GM19463 (cell line): Measurements from ENCODE around the gene TRIO.

ENCODE experiments used
- ATAC-seq: cut with Tn5 transposase; IDR thresholded peaks from one replicate; pipeline ENCODE4 v1.9.1; 2021; ENCODE audit warnings: mild to moderate bottlenecking, moderate library complexity; ENCODE audit not compliant: unreplicated experiment

Gene TRIO

GRCh38 chr5:14260637-14261036, 117.5 kb downstream of the TRIO start:
- ATAC-seq, result no peak

GRCh38 chr5:14261235-14261634, 118.1 kb downstream of the TRIO start:
- ATAC-seq, result peak; percentile 24

GRCh38 chr5:14261856-14262611, 118.9 kb downstream of the TRIO start:
- ATAC-seq, result no peak

GRCh38 chr5:14263113-14263512, 120.0 kb downstream of the TRIO start:
- no peak for ATAC-seq

GRCh38 chr5:14263699-14264098, 120.6 kb downstream of the TRIO start:
- no peak for ATAC-seq

- ATAC-seq, result peak; percentile 80
Observed at GRCh38 chr5:14264605-14265316, 121.6 kb downstream of the TRIO start.

GRCh38 chr5:14265570-14265969, 122.4 kb downstream of the TRIO start:
- ATAC-seq, result no peak

- ATAC-seq, result no peak
Observed at GRCh38 chr5:14266171-14266570, 123.0 kb downstream of the TRIO start.

GRCh38 chr5:14266686-14267085, 123.5 kb downstream of the TRIO start:
- no peak for ATAC-seq

- ATAC-seq, result no peak
Observed at GRCh38 chr5:14267166-14267838, 124.2 kb downstream of the TRIO start.

GRCh38 chr5:14267991-14268708, 125.0 kb downstream of the TRIO start:
- ATAC-seq, result no peak

GRCh38 chr5:14268738-14269137, 125.6 kb downstream of the TRIO start:
- ATAC-seq, result no peak

GRCh38 chr5:14269395-14269794, 126.3 kb downstream of the TRIO start:
- ATAC-seq, result no peak

- ATAC-seq, result peak; percentile 51
Observed at GRCh38 chr5:14270209-14270702, 127.1 kb downstream of the TRIO start.

GRCh38 chr5:14272548-14273205, 129.5 kb downstream of the TRIO start:
- ATAC-seq, result no peak

GRCh38 chr5:14273207-14273767, 130.1 kb downstream of the TRIO start:
- ATAC-seq, result no peak

GRCh38 chr5:14276380-14276779, 133.2 kb downstream of the TRIO start:
- no peak for ATAC-seq

GRCh38 chr5:14277385-14278320, 134.5 kb downstream of the TRIO start:
- ATAC-seq, result peak; percentile 29

- no peak for ATAC-seq
Observed at GRCh38 chr5:14280294-14280854, 137.2 kb downstream of the TRIO start.
